ENCODE data around the gene GNGT2.

Gene GNGT2

GRCh38 chr17:49210158-49211029 is at the start of gene GNGT2, which contains the start of gene ABI3:
GNGT2 (minus strand) TSS chr17:49210574; CDS start chr17:49207422, 3,152 bp downstream.
ABI3 (plus strand) TSS chr17:49210707; CDS start chr17:49210725, 18 bp downstream.
- peak within 1 kb of the TSS; percentile 56 for H3K4me3 ChIP-seq (ENCODE audit: low read depth, low read length)
- DNase-seq (ENCODE audit: low read depth): peak; percentile 92
- TF ChIP-seq, protein P1, sequence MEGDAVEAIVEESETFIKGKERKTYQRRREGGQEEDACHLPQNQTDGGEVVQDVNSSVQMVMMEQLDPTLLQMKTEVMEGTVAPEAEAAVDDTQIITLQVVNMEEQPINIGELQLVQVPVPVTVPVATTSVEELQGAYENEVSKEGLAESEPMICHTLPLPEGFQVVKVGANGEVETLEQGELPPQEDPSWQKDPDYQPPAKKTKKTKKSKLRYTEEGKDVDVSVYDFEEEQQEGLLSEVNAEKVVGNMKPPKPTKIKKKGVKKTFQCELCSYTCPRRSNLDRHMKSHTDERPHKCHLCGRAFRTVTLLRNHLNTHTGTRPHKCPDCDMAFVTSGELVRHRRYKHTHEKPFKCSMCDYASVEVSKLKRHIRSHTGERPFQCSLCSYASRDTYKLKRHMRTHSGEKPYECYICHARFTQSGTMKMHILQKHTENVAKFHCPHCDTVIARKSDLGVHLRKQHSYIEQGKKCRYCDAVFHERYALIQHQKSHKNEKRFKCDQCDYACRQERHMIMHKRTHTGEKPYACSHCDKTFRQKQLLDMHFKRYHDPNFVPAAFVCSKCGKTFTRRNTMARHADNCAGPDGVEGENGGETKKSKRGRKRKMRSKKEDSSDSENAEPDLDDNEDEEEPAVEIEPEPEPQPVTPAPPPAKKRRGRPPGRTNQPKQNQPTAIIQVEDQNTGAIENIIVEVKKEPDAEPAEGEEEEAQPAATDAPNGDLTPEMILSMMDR (IDR thresholded peaks at IDR 0.05; ENCODE audit: low read depth, low read length): no peak
- TF ChIP-seq, protein P2, sequence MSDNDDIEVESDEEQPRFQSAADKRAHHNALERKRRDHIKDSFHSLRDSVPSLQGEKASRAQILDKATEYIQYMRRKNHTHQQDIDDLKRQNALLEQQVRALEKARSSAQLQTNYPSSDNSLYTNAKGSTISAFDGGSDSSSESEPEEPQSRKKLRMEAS (IDR thresholded peaks at IDR 0.05; ENCODE audit: low read depth, low read length): peak; percentile 52; the same call in 1 of the 2 replicates
- TF ChIP-seq MYC (IDR thresholded peaks at IDR 0.05; ENCODE audit: low read depth, low read length) (0 out of 2 replicates have a peak, but pooled peaks have one; percentile 34), POLR2A (IDR thresholded peaks at IDR 0.05; ENCODE audit: extremely low read depth, insufficient read length) (peak; percentile 56)

- peak; percentile 43 for DNase-seq (ENCODE audit: low read depth)
- no peak for TF ChIP-seq POLR2A (IDR thresholded peaks at IDR 0.05; ENCODE audit: extremely low read depth, insufficient read length)
- TF ChIP-seq, protein P1 (IDR thresholded peaks at IDR 0.05; ENCODE audit: low read depth, low read length): no peak
- no peak for TF ChIP-seq MYC (IDR thresholded peaks at IDR 0.05; ENCODE audit: low read depth, low read length)
- TF ChIP-seq, protein P2 (IDR thresholded peaks at IDR 0.05; ENCODE audit: low read depth, low read length): no peak
- H3K4me3 ChIP-seq (ENCODE audit: low read depth, low read length): peak overlapping the region; percentile 59
These were observed 49.3 kb upstream of the GNGT2 start for GRCh38 chr17:49259663-49260010.

GRCh38 chr17:49258394-49258793 is 48.0 kb upstream of the GNGT2 start:
- TF ChIP-seq, protein P2 (IDR thresholded peaks at IDR 0.05; ENCODE audit: low read depth, low read length): no peak
- TF ChIP-seq, protein P1 (IDR thresholded peaks at IDR 0.05; ENCODE audit: low read depth, low read length): no peak
- TF ChIP-seq MYC (IDR thresholded peaks at IDR 0.05; ENCODE audit: low read depth, low read length): no peak
- no peak for TF ChIP-seq POLR2A (IDR thresholded peaks at IDR 0.05; ENCODE audit: extremely low read depth, insufficient read length)
- H3K4me3 ChIP-seq (ENCODE audit: low read depth, low read length): no peak overlapping the region
- peak; percentile 26 for DNase-seq (ENCODE audit: low read depth)

DNA sequence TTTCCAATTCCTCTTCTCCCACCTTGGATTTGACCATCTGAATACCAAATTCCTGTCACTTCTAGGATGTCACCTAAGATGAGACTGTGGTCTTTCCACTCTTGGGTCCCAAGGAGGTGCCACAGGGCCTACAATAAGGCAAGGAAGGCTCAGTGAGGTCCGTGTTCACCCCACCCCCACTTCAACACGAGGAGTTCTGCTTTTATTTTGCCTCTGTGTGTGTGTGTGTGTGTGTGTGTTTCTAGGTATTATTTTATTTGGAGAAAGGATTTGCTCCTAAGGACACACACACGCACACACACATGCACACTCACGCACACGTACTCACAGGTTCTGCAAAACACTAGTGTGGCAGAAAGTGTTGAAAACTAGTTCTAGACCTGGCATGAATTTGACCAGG is 44.8 kb upstream of the GNGT2 start:
- TF ChIP-seq POLR2A (IDR thresholded peaks at IDR 0.05; ENCODE audit: extremely low read depth, insufficient read length) (no peak), MYC (IDR thresholded peaks at IDR 0.05; ENCODE audit: low read depth, low read length) (no peak)
- TF ChIP-seq, protein P2 (IDR thresholded peaks at IDR 0.05; ENCODE audit: low read depth, low read length): no peak
- TF ChIP-seq, protein P1 (IDR thresholded peaks at IDR 0.05; ENCODE audit: low read depth, low read length): no peak
- no peak for DNase-seq (ENCODE audit: low read depth)
- no peak overlapping the region for H3K4me3 ChIP-seq (ENCODE audit: low read depth, low read length)

- TF ChIP-seq, protein P2 (IDR thresholded peaks at IDR 0.05; ENCODE audit: low read depth, low read length): no peak
- TF ChIP-seq POLR2A (IDR thresholded peaks at IDR 0.05; ENCODE audit: extremely low read depth, insufficient read length): no peak
- TF ChIP-seq MYC (IDR thresholded peaks at IDR 0.05; ENCODE audit: low read depth, low read length): no peak
- TF ChIP-seq, protein P1 (IDR thresholded peaks at IDR 0.05; ENCODE audit: low read depth, low read length): no peak
- no peak for DNase-seq (ENCODE audit: low read depth)
- H3K4me3 ChIP-seq (ENCODE audit: low read depth, low read length): no peak overlapping the region
These were observed 43.7 kb upstream of the GNGT2 start for GRCh38 chr17:49254066-49254465.
